SK-N-SH (cell line): ENCODE measurements around the gene ATG2B. TPM values are rescaled to one million over a fixed set of nuclear protein-coding genes. Genes with fewer than 3 reads are reported as not detected.

Experiments used
- CTCF ChIA-PET: fragments of 300-600, 350-600 bp; formaldehyde crosslinking; extraction: SDS; loops from one replicate; lab custom pipeline; 2021; lab: Yijun Ruan, JAX
- POLR2A ChIA-PET: fragments of 350-600 bp; sonication (Branson Sonifier 250); formaldehyde crosslinking; extraction: SDS; loops from one replicate; lab custom pipeline; 2020; ENCODE audit warnings: antibody characterized with exemption, inconsistent platforms; lab: Yijun Ruan, JAX
- DNase-seq: peaks from one replicate; pipeline ENCODE4 v3.0.0; 2012
- H2AFZ ChIP-seq: fragments of 200-600 bp; sonication (generic); 2 replicates; pipeline ENCODE4 v1.8.1; 2016; ENCODE audit warnings: antibody characterized with exemption, mild to moderate bottlenecking, low read depth
- H3F3A ChIP-seq: fragments of 200-600 bp; sonication (generic); replicated peaks from 2 replicates; pipeline ENCODE3; 2016; ENCODE audit warnings: antibody characterized with exemption, mild to moderate bottlenecking; ENCODE audit not compliant: insufficient read depth
- H3K27ac ChIP-seq, 2 experiments: fragments of 200-500 bp in 1 of 2; fragments of 200-600 bp in 1 of 2; sonication (Bioruptor generic) in 1 of 2; sonication (generic), shearing (Covaris generic) in 1 of 2; 2 replicates each; pipeline versions ENCODE4 v1.5.1 to v1.6.1; 2014 to 2016; ENCODE audit warnings: low read depth in 2 of 2, inconsistent platforms in 1 of 2, low read length in 1 of 2, mild to moderate bottlenecking in 1 of 2, mixed read lengths in 1 of 2
- H3K27me3 ChIP-seq: fragments of 200-600 bp; sonication (generic), shearing (Covaris generic); 2 replicates; pipeline ENCODE4 v1.6.1; 2016; ENCODE audit warnings: mixed run types; ENCODE audit not compliant: insufficient read depth
- H3K36me3 ChIP-seq, 2 experiments: fragments of 200-500 bp in 1 of 2; fragments of 200-600 bp in 1 of 2; sonication (Bioruptor generic) in 1 of 2; sonication (generic) in 1 of 2; replicated peaks in 1 of 2; 2 replicates each; pipeline versions ENCODE3 to v1.5.1; 2014 to 2016; ENCODE audit warnings: low read length in 1 of 2, mild to moderate bottlenecking in 1 of 2; ENCODE audit not compliant: insufficient read depth in 2 of 2, control insufficient read depth in 1 of 2
- H3K4me1 ChIP-seq, 2 experiments: fragments of 200-500 bp in 1 of 2; fragments of 200-600 bp in 1 of 2; sonication (Bioruptor generic) in 1 of 2; sonication (generic), shearing (Covaris generic) in 1 of 2; 2 replicates each; pipeline versions ENCODE4 v1.5.1 to v1.6.1; 2014 to 2016; ENCODE audit warnings: low read depth in 1 of 2, low read length in 1 of 2, mixed run types in 1 of 2; ENCODE audit not compliant: insufficient read depth in 2 of 2, control insufficient read depth in 1 of 2
- H3K4me2 ChIP-seq: fragments of 200-600 bp; sonication (generic), shearing (Covaris generic); 2 replicates; pipeline ENCODE4 v1.6.1; 2017; ENCODE audit warnings: mixed run types
- H3K4me3 ChIP-seq, 2 experiments: fragments of 200-500 bp in 1 of 2; fragments of 200-600 bp in 1 of 2; sonication (Bioruptor generic) in 1 of 2; sonication (generic), shearing (Covaris generic) in 1 of 2; 2 replicates each; pipeline versions ENCODE4 v1.5.1 to v1.8.1; 2014 to 2016; ENCODE audit warnings: low read depth in 2 of 2, inconsistent platforms in 1 of 2, low read length in 1 of 2, mild to moderate bottlenecking in 1 of 2, mixed read lengths in 1 of 2, moderate library complexity in 1 of 2
- H3K79me2 ChIP-seq: fragments of 200-600 bp; sonication (generic); 2 replicates; pipeline ENCODE4 v1.8.1; 2017; ENCODE audit warnings: mild to moderate bottlenecking; ENCODE audit not compliant: insufficient read depth
- H3K9ac ChIP-seq: fragments of 200-600 bp; sonication (generic); 2 replicates; pipeline ENCODE4 v1.6.1; 2017; ENCODE audit warnings: mixed run types
- H3K9me2 ChIP-seq: fragments of 200-600 bp; sonication (generic); 2 replicates; pipeline ENCODE4 v1.6.1; 2017; ENCODE audit warnings: mixed run types
- H3K9me3 ChIP-seq: fragments of 200-600 bp; sonication (generic); 2 replicates; pipeline ENCODE4 v1.6.1; 2017; ENCODE audit warnings: mixed run types, mild to moderate bottlenecking, moderate library complexity
- H4K20me1 ChIP-seq: fragments of 200-600 bp; sonication (generic); 2 replicates; pipeline ENCODE4 v1.6.1; 2017; ENCODE audit warnings: mild to moderate bottlenecking, mixed run types; ENCODE audit not compliant: insufficient read depth
- CHD2 ChIP-seq: fragments of 150-350 bp; IDR thresholded peaks from 2 replicates; pipeline ENCODE4 v1.6.1; 2018; ENCODE audit warnings: low read length; ENCODE audit not compliant: partially characterized antibody
- ELF1 ChIP-seq: IDR thresholded peaks from 2 replicates; pipeline ENCODE4 v1.4.0; 2012
- EP300 ChIP-seq, 2 experiments: IDR thresholded peaks; 2 replicates each; pipeline versions ENCODE4 v1.4.0 to v1.6.1; 2012; ENCODE audit warnings: borderline replicate concordance in 1 of 2, low read depth in 1 of 2, low read length in 1 of 2
- EZH2phosphoT487 ChIP-seq: fragments of 200-600 bp; sonication (generic); IDR thresholded peaks from 2 replicates; pipeline ENCODE4 v1.6.1; 2017; ENCODE audit warnings: low read depth, mixed run types, mild to moderate bottlenecking, antibody characterized with exemption, moderate library complexity, borderline replicate concordance
- FOSL2 ChIP-seq: IDR thresholded peaks from 2 replicates; pipeline ENCODE4 v1.4.0; 2012; ENCODE audit warnings: low read depth, mild to moderate bottlenecking, moderate library complexity, borderline replicate concordance
- FOXJ3 ChIP-seq: sonication (generic); formaldehyde crosslinking; IDR thresholded peaks from 2 replicates; pipeline ENCODE4 v1.5.1; 2020; ENCODE audit warnings: mild to moderate bottlenecking, missing genetic modification reagents
- GATA2 ChIP-seq: sonication (generic); formaldehyde crosslinking; IDR thresholded peaks from 2 replicates; pipeline ENCODE4 v1.5.0; 2020; ENCODE audit warnings: mild to moderate bottlenecking, missing genetic modification reagents
- JUND ChIP-seq: IDR thresholded peaks from 2 replicates; pipeline ENCODE4 v1.4.0; 2012
- MEF2A ChIP-seq: IDR thresholded peaks from 2 replicates; pipeline ENCODE4 v1.4.0; 2012; ENCODE audit warnings: low read depth, borderline replicate concordance
- MXI1 ChIP-seq: IDR thresholded peaks from 2 replicates; pipeline ENCODE4 v1.6.1; 2012; ENCODE audit warnings: mild to moderate bottlenecking, low read depth, low read length, improper control_type of control experiment
- NFIC ChIP-seq: IDR thresholded peaks from 2 replicates; pipeline ENCODE4 v1.4.0; 2012; ENCODE audit warnings: borderline replicate concordance
- NRF1 ChIP-seq: IDR thresholded peaks from 2 replicates; pipeline ENCODE4 v1.6.1; 2012; ENCODE audit warnings: low read depth, mild to moderate bottlenecking, low read length
- PBX3 ChIP-seq: IDR thresholded peaks from 2 replicates; pipeline ENCODE4; 2012
- POLR2AphosphoS5 ChIP-seq: IDR thresholded peaks from 2 replicates; pipeline ENCODE4 v1.6.1; 2012; ENCODE audit warnings: low read depth, low read length
- RAD21 ChIP-seq: IDR thresholded peaks from 2 replicates; pipeline ENCODE4 v1.6.1; 2012; ENCODE audit warnings: mild to moderate bottlenecking, low read length
- RCOR1 ChIP-seq: fragments of 150-350 bp; IDR thresholded peaks from 2 replicates; pipeline ENCODE4 v1.6.1; 2017; ENCODE audit warnings: antibody characterized with exemption, low read length
- RXRA ChIP-seq: IDR thresholded peaks from 2 replicates; pipeline ENCODE4 v1.4.0; 2012; ENCODE audit warnings: low read depth, mild to moderate bottlenecking, borderline replicate concordance
- SIN3A ChIP-seq: IDR thresholded peaks from 2 replicates; pipeline ENCODE4 v1.6.1; 2012; ENCODE audit warnings: low read depth, mild to moderate bottlenecking, low read length, moderate library complexity, borderline replicate concordance
- SMC3 ChIP-seq: IDR thresholded peaks from 2 replicates; pipeline ENCODE4 v1.6.1; 2012; ENCODE audit warnings: low read depth, low read length, improper control_type of control experiment
- TAF1 ChIP-seq: IDR thresholded peaks from 2 replicates; pipeline ENCODE4 v1.6.1; 2012; ENCODE audit warnings: low read depth, mild to moderate bottlenecking, low read length, moderate library complexity, borderline replicate concordance
- YY1 ChIP-seq: IDR thresholded peaks from 2 replicates; pipeline ENCODE4 v1.4.0; 2012; ENCODE audit warnings: low read depth, mild to moderate bottlenecking
- ZBTB33 ChIP-seq: IDR thresholded peaks from 2 replicates; pipeline ENCODE4 v1.4.0; 2012; ENCODE audit warnings: low read depth, borderline replicate concordance
- WGBS: methylation state at CpG from one replicate; pipeline ENCODE4 v1.1.6; 2017; ENCODE audit warnings: low lambda C conversion rate; 5-methylcytosine and 5-hydroxymethylcytosine counted together
- polyA plus RNA-seq, 3 experiments: library from polyadenylated mRNA; depleted of rRNA; stranded (reverse); fragments of >200 nt; gene quantifications; 2 replicates each; pipeline ENCODE4 v1.2.3, GENCODE V29; 2012
- TF ChIP-seq, protein P1 (sequence below): fragments of 150-350 bp; IDR thresholded peaks from 2 replicates; pipeline ENCODE4 v1.6.1; 2017; ENCODE audit warnings: antibody characterized with exemption, low read length, low read depth, borderline replicate concordance
- TF ChIP-seq, protein P2 (sequence below): IDR thresholded peaks from 2 replicates; pipeline ENCODE4 v1.4.0; 2012; ENCODE audit warnings: low read depth, borderline replicate concordance

Gene ATG2B
- polyA plus RNA-seq, 1 of the 3 experiments (the other 2 are of a cell fraction): 5.8 TPM

- H3K4me1 ChIP-seq: peaks cover 5 to 23% of the 10 kb centered on the region in 2 experiments; a peak in 2 of 4 replicates
- no peaks in the 10 kb centered on the region for H3K9me2 ChIP-seq
- no peak overlapping the region for H3K4me2 ChIP-seq
- H3K79me2 ChIP-seq: no peaks in the 10 kb centered on the region
- ChIA-PET CTCF (interaction anchor here (0.9 to 1.3 kb wide), 3 partner anchors 8 to 248 kb away, joined by 3 read pairs; no protein-coding TSS in a partner anchor), POLR2A (no interaction called here)
- TF ChIP-seq MEF2A (no peak), FOXJ3 (CRISPR knock-in tag) (no peak), GATA2 (CRISPR knock-in tag) (no peak), NRF1 (no peak), SMC3 (no peak), SIN3A (no peak), MXI1 (no peak), RCOR1 (no peak), RXRA (no peak), YY1 (no peak), RAD21 (no peak), NFIC (no peak)
- DNase-seq: no peak
- no peak overlapping the region for H3K9ac ChIP-seq
- H4K20me1 ChIP-seq: no peaks in the 10 kb centered on the region
- no peaks in the 10 kb centered on the region for H3K27me3 ChIP-seq
- WGBS: 94% methylated on average over 5 of the region's 6 CpGs
- H2AFZ ChIP-seq: no peak overlapping the region
- H3K4me3 ChIP-seq: no peak overlapping the region
- H3F3A ChIP-seq: peaks cover 34% of the 10 kb centered on the region
- H3K27ac ChIP-seq: peak overlapping the region in 1 of 2 experiments; percentile 95; a peak in 2 of 4 replicates
- peaks cover 0 to 2% of the 10 kb centered on the region in 2 experiments for H3K36me3 ChIP-seq
- no peaks in the 10 kb centered on the region for H3K9me3 ChIP-seq
Observed at GRCh38 chr14:96247031-96247430, 116.1 kb downstream of the ATG2B start.

GRCh38 chr14:96246539-96246847 is 116.6 kb downstream of the ATG2B start:
- H3K79me2 ChIP-seq: no peaks in the 10 kb centered on the region
- H3K9me3 ChIP-seq: no peaks in the 10 kb centered on the region
- peak overlapping the region; percentile 28; the same call in 1 of the 2 replicates for H3K4me2 ChIP-seq
- no peaks in the 10 kb centered on the region for H3K9me2 ChIP-seq
- H4K20me1 ChIP-seq: no peaks in the 10 kb centered on the region
- no peaks in the 10 kb centered on the region for H3K27me3 ChIP-seq
- ChIA-PET POLR2A (no interaction called here), CTCF (interaction anchor here (0.9 kb wide), 1 partner anchor 248 kb away, joined by 3 read pairs; no protein-coding TSS in a partner anchor)
- no peak overlapping the region for H3K4me3 ChIP-seq
- peak overlapping the region; percentile 49; the same call in 1 of the 2 replicates for H3K9ac ChIP-seq
- peaks cover 5 to 19% of the 10 kb centered on the region in 2 experiments; a peak in 2 of 4 replicates for H3K4me1 ChIP-seq
- peak overlapping the region; percentile 43; the same call in 1 of the 2 replicates for H2AFZ ChIP-seq
- WGBS: 35% methylated on average over 1 of the region's 1 CpG
- no peak for DNase-seq
- peak overlapping the region in 1 of 2 experiments; percentile 95; a peak in 3 of 4 replicates for H3K27ac ChIP-seq
- peaks cover 0 to 5% of the 10 kb centered on the region in 2 experiments for H3K36me3 ChIP-seq
- H3F3A ChIP-seq: peaks cover 34% of the 10 kb centered on the region
- peak; percentile 9; the same call in 1 of the 2 replicates for TF ChIP-seq TAF1
- no peak for TF ChIP-seq NRF1
- no peak; a peak in 1 of 4 replicates for TF ChIP-seq EP300 (IDR thresholded peaks at IDR 0.05; ENCODE audit: borderline replicate concordance in 1 of 2, low read depth in 1 of 2, low read length in 1 of 2)
- TF ChIP-seq ZBTB33: 0 out of 2 replicates have a peak, but pooled peaks have one; percentile 47
- TF ChIP-seq RAD21: no peak
- no peak for TF ChIP-seq CHD2
- no peak for TF ChIP-seq GATA2 (CRISPR knock-in tag)
- TF ChIP-seq ELF1: no peak
- TF ChIP-seq, protein P1, sequence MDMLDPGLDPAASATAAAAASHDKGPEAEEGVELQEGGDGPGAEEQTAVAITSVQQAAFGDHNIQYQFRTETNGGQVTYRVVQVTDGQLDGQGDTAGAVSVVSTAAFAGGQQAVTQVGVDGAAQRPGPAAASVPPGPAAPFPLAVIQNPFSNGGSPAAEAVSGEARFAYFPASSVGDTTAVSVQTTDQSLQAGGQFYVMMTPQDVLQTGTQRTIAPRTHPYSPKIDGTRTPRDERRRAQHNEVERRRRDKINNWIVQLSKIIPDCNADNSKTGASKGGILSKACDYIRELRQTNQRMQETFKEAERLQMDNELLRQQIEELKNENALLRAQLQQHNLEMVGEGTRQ: no peak
- TF ChIP-seq, protein P2, sequence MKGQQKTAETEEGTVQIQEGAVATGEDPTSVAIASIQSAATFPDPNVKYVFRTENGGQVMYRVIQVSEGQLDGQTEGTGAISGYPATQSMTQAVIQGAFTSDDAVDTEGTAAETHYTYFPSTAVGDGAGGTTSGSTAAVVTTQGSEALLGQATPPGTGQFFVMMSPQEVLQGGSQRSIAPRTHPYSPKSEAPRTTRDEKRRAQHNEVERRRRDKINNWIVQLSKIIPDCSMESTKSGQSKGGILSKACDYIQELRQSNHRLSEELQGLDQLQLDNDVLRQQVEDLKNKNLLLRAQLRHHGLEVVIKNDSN: peak; percentile 55; the same call in 1 of the 2 replicates
- TF ChIP-seq NFIC: no peak
- no peak for TF ChIP-seq EZH2phosphoT487
- 0 out of 2 replicates have a peak, but pooled peaks have one; percentile 14 for TF ChIP-seq POLR2AphosphoS5
- TF ChIP-seq YY1: no peak
- TF ChIP-seq FOSL2: peak; percentile 79
- TF ChIP-seq PBX3: no peak
- peak; percentile 67; the same call in 1 of the 2 replicates for TF ChIP-seq JUND
